HG03139 (cell line): ENCODE results near the gene SMYD3.

Experiments
- ATAC-seq: cut with Tn5 transposase; IDR thresholded peaks from one replicate; pipeline ENCODE4 v1.9.1; 2021; ENCODE audit not compliant: unreplicated experiment

The SMYD3 gene

GRCh38 chr1:245933431-245934045 is 573.5 kb downstream of the SMYD3 start:
- no peak for ATAC-seq

- ATAC-seq: no peak
Measured at GRCh38 chr1:245932302-245932972, 574.6 kb downstream of the SMYD3 start.

- no peak for ATAC-seq
Measured at GRCh38 chr1:245931450-245931849, 575.6 kb downstream of the SMYD3 start.

- no peak for ATAC-seq
Measured at GRCh38 chr1:245929224-245929623, 577.9 kb downstream of the SMYD3 start.

- ATAC-seq: no peak
Measured at GRCh38 chr1:245926888-245927287, 580.2 kb downstream of the SMYD3 start.

GRCh38 chr1:245923215-245923614 is 583.9 kb downstream of the SMYD3 start:
- no peak for ATAC-seq

GRCh38 chr1:245921417-245921816 is 585.7 kb downstream of the SMYD3 start:
- no peak for ATAC-seq

- ATAC-seq: no peak
Measured at GRCh38 chr1:245917403-245917802, 589.7 kb downstream of the SMYD3 start.

- ATAC-seq: no peak
Measured at GRCh38 chr1:245915841-245916240, 591.2 kb downstream of the SMYD3 start.

GRCh38 chr1:245915406-245915805 is 591.7 kb downstream of the SMYD3 start:
- ATAC-seq: no peak

- ATAC-seq: no peak
Measured at GRCh38 chr1:245908543-245908942, 598.5 kb downstream of the SMYD3 start.

GRCh38 chr1:245906207-245906606 is 600.9 kb downstream of the SMYD3 start:
- ATAC-seq: no peak

GRCh38 chr1:245903851-245904250 is 603.2 kb downstream of the SMYD3 start:
- no peak for ATAC-seq

- no peak for ATAC-seq
Measured at GRCh38 chr1:245901565-245901964, 605.5 kb downstream of the SMYD3 start.

GRCh38 chr1:245901037-245901436 is 606.0 kb downstream of the SMYD3 start:
- no peak for ATAC-seq

GRCh38 chr1:245898581-245898980 is 608.5 kb downstream of the SMYD3 start:
- ATAC-seq: no peak

GRCh38 chr1:245896258-245896657 is 610.8 kb downstream of the SMYD3 start:
- ATAC-seq: no peak

GRCh38 chr1:245895455-245895959 is 611.6 kb downstream of the SMYD3 start:
- ATAC-seq: no peak

- ATAC-seq: no peak
Measured at GRCh38 chr1:245894843-245895242, 612.2 kb downstream of the SMYD3 start.

GRCh38 chr1:245893025-245893424 is 614.1 kb downstream of the SMYD3 start:
- ATAC-seq: no peak

- ATAC-seq: no peak
Measured at GRCh38 chr1:245888809-245889208, 618.3 kb downstream of the SMYD3 start.

GRCh38 chr1:245887829-245888228 is 619.2 kb downstream of the SMYD3 start:
- no peak for ATAC-seq
